Measurements from ENCODE around the gene TBCC.

TBCC gene

DNA sequence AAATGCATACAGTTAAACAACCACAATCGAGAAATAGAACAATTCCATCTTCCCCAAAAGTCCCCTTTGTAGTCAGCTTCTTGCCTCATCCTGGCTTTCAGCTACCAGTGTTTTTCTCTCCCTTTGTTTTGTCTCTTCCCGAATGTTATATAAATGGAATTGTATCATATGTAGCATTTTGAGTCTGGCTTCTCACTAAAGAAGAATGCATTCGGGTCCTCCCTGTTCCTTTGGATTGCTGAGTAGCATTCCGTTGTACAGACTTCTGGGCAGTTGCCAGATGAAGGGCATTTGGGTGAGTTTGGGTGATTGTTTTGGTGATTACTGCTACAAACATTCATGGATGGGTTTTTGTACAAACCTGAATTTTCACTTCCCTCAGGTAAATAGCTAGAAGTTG is 51.3 kb downstream of the TBCC start:
- no peak overlapping the region for H3K4me3 ChIP-seq (ENCODE audit: insufficient read length, low read depth)
- H3K9me3 ChIP-seq (ENCODE audit: insufficient read depth, low read length): no peaks in the 10 kb centered on the region
- no peak for DNase-seq (ENCODE audit: low read depth, low spot score)
- TF ChIP-seq YY1 (IDR thresholded peaks at IDR 0.05; ENCODE audit: insufficient read depth, insufficient read length) (no peak), ZNF274 (IDR thresholded peaks at IDR 0.05; ENCODE audit: low read depth, low read length) (no peak)
- H3K27me3 ChIP-seq (ENCODE audit: insufficient read depth, insufficient read length): no peaks in the 10 kb centered on the region
- H3K4me1 ChIP-seq (ENCODE audit: insufficient read depth, insufficient read length): no peaks in the 10 kb centered on the region
- no peak overlapping the region for H3K9ac ChIP-seq (ENCODE audit: insufficient read length, low read depth)
- H3K36me3 ChIP-seq (ENCODE audit: insufficient read depth, insufficient read length, low read length): peaks cover 47% of the 10 kb centered on the region

All from NT2/D1 (cell line).